GM19193 (cell line): Measurements from ENCODE around the gene BMP7.

Source experiments
- POLR2A ChIP-seq: IDR thresholded peaks from 4 replicates; pipeline ENCODE4 v1.6.1; 2011; ENCODE audit not compliant: insufficient read depth, insufficient read length; ENCODE audit errors: extremely low read depth

The BMP7 gene

GRCh38 chr20:57276221-57276620, 9.8 kb upstream of the BMP7 start:
- TF ChIP-seq POLR2A = no peak

- TF ChIP-seq POLR2A = no peak
Observed at GRCh38 chr20:57275813-57276212, 9.4 kb upstream of the BMP7 start.

GRCh38 chr20:57275334-57275733, 8.9 kb upstream of the BMP7 start:
- TF ChIP-seq POLR2A = no peak

- no peak for TF ChIP-seq POLR2A
Observed at GRCh38 chr20:57274846-57275245, 8.4 kb upstream of the BMP7 start.

GRCh38 chr20:57274299-57274698, 7.9 kb upstream of the BMP7 start:
- no peak for TF ChIP-seq POLR2A

- no peak for TF ChIP-seq POLR2A
Observed at GRCh38 chr20:57272883-57273535, 6.6 kb upstream of the BMP7 start.

- TF ChIP-seq POLR2A = no peak
Observed at GRCh38 chr20:57270204-57270984, 4.0 kb upstream of the BMP7 start.

GRCh38 chr20:57269148-57269984, 2.9 kb upstream of the BMP7 start:
- TF ChIP-seq POLR2A = no peak

- no peak for TF ChIP-seq POLR2A
Observed at GRCh38 chr20:57268399-57269076, 2.1 kb upstream of the BMP7 start.

GRCh38 chr20:57267158-57267821, 849 bp upstream of the BMP7 start:
- no peak for TF ChIP-seq POLR2A

GRCh38 chr20:57265997-57266290, 497 bp downstream of the BMP7 start:
- TF ChIP-seq POLR2A = no peak

- TF ChIP-seq POLR2A = no peak
Observed at GRCh38 chr20:57265336-57265996, 975 bp downstream of the BMP7 start.

- no peak for TF ChIP-seq POLR2A
Observed at GRCh38 chr20:57263801-57264792, 2.3 kb downstream of the BMP7 start.
